Left cardiac atrium (tissue), 4 donors: ENCODE data around the gene PGBD5. TPM values are rescaled to one million over a fixed set of nuclear protein-coding genes. Genes with fewer than 3 reads are reported as not detected.
A peak's percentile ranks its signal among the peaks of the same experiment; 100 is the strongest.

ENCODE experiments used
- ATAC-seq, 2 donors: fragments of 200-7000 bp; cut with Tn5 transposase; one replicate each; pipeline ENCODE4 v1.9.1; 2020; ENCODE audit warnings: mild to moderate bottlenecking in 2 of 2, moderate library complexity in 2 of 2
- DNase-seq: peaks from one replicate; pipeline ENCODE4 v3.0.0-alpha.2; 2020
- intact Hi-C, 2 donors: fragments of 100-400 bp; cut with DNase I; formaldehyde crosslinking; loops; one replicate each; pipeline versions ENCODE4 v1.14.1 to v1.15.1; 2022 to 2023
- total RNA-seq, 2 donors: library from RNA; stranded (reverse); fragmentation: NEBNext Ultra II Directional; extraction: Animal tissue kit (Norgen Biotek cat#: 25700); gene quantifications; one replicate each; pipeline ENCODE4 v1.2.1, GENCODE V29; 2021
- donor health status: DM: no; HTN: yes; CAD: no.
- donor health status: DM: no; HTN: yes; CAD: no; lungs with severe emphysema.
- donor health status: DM: yes; HTN: yes; CAD: no.
- donor health status: Dilated cardiomyopathy.

Gene PGBD5
- total RNA-seq, 2 donors from 2014 or later: 19.6 to 24.8 TPM

DNA sequence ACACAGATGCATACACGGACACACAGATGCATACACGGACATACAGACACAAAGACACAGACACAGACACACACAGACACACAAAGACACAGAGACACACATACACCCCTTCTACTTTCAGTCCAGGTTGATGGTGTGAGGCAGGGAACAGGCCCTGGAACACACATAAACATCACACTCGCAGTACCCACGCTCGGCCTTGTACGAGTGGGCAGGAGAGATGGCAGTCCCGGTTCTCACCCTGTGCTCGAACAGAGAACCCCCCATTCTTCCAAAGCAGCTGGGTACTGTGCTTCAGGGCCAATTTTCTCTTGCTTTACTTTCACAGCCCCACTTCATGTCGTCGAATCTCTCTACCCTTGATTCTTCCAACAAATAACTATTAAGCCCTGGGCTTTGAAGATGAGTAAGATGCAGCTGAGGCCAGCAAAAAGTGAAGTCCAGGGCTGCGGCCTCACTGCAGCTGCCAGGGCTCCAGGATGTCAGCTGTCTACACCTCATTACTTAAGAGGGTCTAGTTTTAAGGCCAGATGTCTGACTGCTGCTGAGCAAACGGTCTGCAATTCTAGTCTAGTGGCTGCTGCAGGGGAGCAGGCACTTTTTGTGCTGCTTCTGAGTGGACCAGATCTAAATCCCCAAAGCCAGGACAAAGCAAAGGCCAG is 90.1 kb downstream of the PGBD5 start:
- intact Hi-C loops: no loop called here
- peak in 1 of 2 donors; percentile 62 for ATAC-seq
- no peak for DNase-seq

- intact Hi-C loops: no loop called here
- no peak for DNase-seq
- ATAC-seq: peak; percentile 21 to 48
These were observed 91.7 kb downstream of the PGBD5 start for GRCh38 chr1:230334447-230334837.

- intact Hi-C loops: no loop called here
- no peak for DNase-seq
- peak in 1 of 2 donors; percentile 31 for ATAC-seq
These were observed 92.3 kb downstream of the PGBD5 start for GRCh38 chr1:230333590-230334446.

DNA sequence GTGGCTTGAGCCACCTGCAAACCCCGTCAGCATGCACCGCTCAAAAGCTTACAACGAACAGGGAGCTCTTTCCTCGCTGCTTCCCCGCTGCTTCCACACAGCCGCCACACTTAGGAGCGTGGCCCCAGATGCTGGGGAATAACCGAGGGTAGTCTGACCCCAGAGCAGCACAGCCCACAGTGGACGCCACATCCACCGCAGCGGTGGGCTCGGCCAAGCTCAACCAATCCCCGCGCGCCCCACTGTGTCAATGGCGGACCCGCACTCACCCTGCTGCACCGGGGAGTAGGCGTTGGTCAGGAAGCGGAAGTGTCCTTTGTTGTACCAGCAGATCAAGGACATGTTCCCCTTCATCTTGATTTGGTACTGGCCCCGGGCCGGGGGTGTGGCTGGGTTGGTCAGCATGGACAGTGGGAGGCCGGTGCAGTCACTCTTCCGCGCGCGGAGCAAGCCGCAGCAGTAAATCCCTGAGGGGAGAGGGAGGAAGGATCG is 93.5 kb downstream of the PGBD5 start:
- intact Hi-C loops: no loop called here
- ATAC-seq (no peak), DNase-seq (no peak)

DNA sequence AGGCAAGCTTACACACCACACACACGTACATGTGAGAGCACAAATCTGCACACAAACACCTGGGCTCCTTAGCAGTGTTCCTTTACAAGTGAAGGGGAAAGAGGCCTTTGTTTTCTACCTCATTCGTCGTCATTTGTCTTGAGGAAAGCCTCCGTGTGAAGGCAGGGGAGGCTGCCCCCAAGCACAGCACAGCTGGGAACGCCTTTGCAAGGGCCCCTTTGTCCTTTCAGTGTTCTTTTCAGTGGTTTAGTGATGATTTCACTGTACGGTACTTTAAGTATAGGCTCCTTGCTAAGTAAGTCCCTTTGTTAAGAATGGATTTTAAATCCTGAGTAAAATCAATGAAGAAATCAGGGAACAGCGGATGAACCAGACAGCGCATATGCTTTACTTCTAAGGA is 94.1 kb downstream of the PGBD5 start:
- intact Hi-C loops: no loop called here
- no peak for DNase-seq
- ATAC-seq: no peak

DNA sequence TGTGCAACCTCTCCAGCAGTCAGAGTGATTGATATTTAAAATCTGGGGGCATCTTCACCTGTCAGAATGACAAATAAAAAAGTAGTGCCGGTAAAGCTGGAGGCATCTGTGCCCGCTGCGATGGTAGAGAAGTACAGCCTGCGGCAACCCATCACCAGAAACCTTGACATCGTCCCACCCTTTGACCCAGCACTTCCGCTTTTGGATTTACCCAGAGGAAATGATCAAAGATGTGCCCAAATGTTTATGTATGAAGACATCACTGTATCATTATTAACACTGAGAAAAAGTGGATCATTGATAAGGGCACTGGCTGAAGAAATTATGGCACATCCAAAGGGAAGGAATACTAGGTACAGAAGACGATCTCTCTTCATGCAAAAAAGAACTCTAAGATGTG is 96.0 kb downstream of the PGBD5 start:
- intact Hi-C loops: no loop called here
- no peak for ATAC-seq
- no peak for DNase-seq

- intact Hi-C loops: no loop called here
- DNase-seq: no peak
- no peak for ATAC-seq
These were observed 97.7 kb downstream of the PGBD5 start for GRCh38 chr1:230328342-230329015.

GRCh38 chr1:230327892-230328284 is 98.2 kb downstream of the PGBD5 start:
- ATAC-seq (no peak), DNase-seq (no peak)
- intact Hi-C loops: no loop called here

- no peak for DNase-seq
- intact Hi-C loops: no loop called here
- ATAC-seq: peak; percentile 15 to 69
These were observed 98.9 kb downstream of the PGBD5 start for GRCh38 chr1:230326971-230327891.

GRCh38 chr1:230323686-230324085 is 102.4 kb downstream of the PGBD5 start:
- DNase-seq (no peak), ATAC-seq (no peak)
- intact Hi-C loops: no loop called here

- intact Hi-C loops: no loop called here
- DNase-seq: no peak
- ATAC-seq: no peak
These were observed 103.1 kb downstream of the PGBD5 start for GRCh38 chr1:230322967-230323547.

DNA sequence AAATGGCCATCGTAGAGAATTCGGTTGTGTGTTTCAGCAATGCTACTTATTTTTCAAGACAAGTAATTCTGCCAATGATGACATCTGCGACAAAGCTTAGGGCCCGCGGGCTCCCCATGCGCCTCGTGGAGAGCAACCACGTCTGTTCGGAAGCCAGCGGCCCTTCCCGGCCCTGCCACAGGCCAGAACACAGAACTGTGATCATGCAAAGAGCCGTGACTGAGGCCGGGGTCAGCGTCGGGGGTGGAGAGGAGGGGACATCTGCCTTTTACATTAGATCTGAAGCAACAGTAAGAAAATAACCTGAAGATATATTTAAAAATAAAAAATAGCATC is 103.7 kb downstream of the PGBD5 start:
- intact Hi-C loops: no loop called here
- DNase-seq (no peak), ATAC-seq (no peak)

DNA sequence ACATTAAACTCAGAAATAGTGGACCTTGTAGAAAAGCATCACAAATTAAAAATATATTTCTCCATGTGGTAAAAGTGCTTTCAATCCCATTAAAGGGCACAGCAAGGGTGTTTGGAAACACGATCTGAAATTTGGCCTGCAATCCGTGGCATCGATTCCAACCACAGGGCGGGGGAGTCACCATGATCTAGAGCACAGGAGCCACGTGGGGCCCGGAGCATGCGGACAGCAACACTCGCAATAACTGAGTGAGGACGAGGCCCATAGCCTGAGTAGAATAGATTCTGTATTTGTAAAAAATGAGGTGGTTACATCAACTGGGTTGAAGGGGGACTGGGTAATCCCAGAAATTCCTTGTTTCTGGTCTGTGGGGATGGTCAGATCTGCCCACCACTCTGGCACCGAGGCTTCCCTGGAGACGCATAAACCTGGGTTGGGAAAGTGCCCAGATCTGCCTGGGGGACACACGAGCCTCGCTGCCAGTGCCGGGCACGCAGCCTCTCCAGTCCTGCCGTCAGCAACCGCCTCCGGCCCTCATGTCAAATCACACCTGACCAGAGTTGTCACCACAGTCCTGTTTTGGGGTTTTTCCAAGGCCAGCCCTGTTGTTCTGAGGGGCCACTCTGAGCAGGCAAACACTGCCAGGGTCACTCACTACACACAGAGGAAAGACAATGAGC is 104.3 kb downstream of the PGBD5 start:
- peak; percentile 66 for DNase-seq
- intact Hi-C loops: no loop called here
- ATAC-seq: peak; percentile 77 to 85

DNA sequence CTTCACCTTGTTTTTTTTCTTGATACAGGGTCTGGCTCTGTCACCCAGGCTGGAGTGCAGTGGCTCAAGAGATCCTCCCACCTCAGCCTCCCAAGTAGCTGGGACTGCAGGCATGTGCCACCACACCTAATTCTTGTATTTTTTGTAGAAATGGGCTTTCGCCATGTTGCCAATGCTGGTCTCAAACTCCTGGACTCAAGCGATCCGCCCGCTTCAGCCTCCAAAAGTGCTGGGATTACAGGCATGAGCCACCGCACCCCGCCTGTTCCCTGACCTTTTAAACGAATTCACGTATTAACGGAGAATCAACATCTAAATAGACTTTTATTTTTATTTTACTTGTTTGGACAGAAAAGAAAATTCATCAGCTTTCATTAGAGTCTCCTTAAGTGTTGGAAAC is 104.8 kb downstream of the PGBD5 start:
- ATAC-seq (no peak), DNase-seq (no peak)
- intact Hi-C loops: no loop called here

DNA sequence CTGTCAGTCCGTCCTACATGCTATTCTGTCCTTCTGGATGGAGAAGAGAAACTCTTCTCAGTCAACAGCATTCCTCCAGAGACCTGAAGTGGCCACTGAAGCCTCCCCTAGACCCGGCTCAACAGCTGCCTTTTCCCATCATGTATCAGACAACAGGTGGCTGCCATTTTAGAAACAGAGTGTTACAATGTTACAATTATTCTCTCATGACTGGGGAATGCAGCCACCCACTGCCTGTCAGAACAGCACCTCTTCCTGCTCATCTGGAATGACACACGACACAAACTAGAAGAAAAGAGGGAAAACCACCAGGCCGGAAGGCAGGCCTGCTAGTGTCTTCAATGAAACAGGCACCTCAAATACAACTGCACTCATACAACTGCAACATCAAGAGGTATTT is 105.3 kb downstream of the PGBD5 start:
- DNase-seq: no peak
- no peak for ATAC-seq
- intact Hi-C loops: no loop called here

DNA sequence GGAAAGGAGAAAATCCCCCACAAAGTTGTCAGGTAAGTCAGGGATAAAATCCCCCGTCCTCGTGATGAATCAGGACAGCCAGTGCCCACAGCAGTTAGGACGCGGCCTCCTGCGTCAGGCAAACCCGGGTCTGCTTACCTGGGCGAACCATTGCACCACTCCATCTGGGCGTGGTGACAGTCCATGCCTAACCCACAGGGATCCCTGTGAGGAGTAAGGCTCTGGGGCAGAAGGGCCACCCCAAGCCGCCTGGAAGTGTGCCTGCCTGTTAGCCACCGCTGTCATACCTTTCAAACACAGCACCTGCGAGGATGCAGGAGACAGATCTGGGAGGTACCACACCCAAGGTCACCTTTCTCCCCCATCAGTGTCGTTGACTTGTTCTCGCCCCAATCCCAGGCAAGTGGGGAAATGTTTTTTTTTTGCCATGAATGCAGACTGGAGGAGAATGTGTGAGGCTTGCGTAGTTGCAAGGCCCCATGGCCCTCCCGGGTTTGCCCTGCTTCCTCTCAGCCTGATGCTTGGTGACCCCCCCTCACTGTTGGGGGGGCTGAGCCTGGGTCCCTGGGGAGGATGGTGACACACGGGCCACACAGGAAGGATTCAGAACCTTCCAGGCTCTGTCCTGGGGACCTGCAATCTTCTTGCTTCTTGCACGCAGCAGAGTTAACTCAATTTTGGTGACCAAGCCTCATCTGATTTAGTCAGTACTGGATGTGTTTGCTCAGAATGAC is 107.0 kb downstream of the PGBD5 start:
- no peak for DNase-seq
- no peak for ATAC-seq
- intact Hi-C loops: no loop called here
